ENCODE results near the gene HHIP.
A peak's percentile ranks its signal among the peaks of the same experiment; 100 is the strongest.

Gene HHIP

DNA sequence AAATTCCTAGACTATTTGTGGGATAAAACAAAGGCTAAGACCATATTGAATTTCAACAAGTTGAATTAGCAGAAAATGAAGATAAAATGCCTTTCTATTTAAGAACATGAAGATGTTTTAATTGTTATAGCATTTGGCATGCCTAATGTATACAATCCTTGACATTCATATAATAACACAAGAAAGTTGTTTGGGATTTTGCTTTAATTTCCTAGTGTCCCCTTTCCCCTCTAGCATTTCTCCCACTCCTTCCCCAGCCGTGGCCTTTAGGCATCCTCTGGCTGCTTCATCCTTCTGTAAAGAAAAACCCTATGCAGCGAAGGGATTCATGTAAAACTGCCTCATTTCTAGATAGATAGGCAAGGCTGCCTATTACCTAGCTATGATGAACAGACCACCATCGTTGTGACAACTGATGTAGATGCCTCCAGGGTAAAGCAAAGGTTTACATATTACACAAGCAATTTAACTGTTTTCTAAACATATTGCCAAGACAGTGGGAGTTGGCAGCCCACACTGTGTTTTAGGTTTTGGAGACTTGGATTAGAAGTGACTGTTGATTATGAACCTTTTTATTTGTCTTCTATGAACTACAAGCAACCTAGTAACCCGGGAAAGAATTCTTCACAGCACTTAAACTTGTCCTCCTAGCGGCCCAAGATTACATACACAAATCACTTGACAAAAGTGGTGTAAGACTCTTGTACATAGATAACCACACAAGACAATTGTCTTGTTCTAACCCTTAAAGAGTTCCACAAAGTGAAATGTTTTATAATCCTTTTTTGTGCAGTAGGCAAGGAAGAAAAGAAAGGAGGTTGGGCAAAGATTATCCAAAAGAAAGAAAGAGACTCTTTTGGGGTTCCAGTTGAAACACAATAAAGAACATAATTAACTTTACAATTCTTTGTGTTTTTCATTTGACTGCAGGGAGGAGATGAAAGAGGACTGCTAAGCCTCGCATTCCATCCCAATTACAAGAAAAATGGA, 59.9 kb downstream of the HHIP start:
- DNase-seq (ENCODE audit: low read depth), result no peak

DNA sequence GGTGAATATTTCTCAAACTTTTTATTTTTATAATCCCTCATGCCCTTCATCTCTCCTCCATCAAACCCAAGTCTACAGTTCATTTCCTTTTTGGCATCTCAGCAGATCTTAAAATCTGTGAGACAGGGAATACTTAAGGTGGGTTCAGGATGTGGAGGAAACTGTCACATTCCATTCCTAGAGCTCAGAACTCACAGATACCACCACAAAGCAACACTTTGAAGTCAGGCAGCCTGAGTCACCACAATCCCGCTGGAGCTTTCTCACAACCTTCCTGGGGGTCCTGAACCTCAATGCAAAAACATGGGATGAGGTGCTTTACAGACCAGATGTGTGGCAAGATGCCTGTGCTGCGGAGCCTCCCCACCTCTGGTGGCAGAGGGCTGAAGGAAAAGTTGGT, 63.2 kb downstream of the HHIP start:
- DNase-seq (ENCODE audit: low read depth), result peak; percentile 70

DNA sequence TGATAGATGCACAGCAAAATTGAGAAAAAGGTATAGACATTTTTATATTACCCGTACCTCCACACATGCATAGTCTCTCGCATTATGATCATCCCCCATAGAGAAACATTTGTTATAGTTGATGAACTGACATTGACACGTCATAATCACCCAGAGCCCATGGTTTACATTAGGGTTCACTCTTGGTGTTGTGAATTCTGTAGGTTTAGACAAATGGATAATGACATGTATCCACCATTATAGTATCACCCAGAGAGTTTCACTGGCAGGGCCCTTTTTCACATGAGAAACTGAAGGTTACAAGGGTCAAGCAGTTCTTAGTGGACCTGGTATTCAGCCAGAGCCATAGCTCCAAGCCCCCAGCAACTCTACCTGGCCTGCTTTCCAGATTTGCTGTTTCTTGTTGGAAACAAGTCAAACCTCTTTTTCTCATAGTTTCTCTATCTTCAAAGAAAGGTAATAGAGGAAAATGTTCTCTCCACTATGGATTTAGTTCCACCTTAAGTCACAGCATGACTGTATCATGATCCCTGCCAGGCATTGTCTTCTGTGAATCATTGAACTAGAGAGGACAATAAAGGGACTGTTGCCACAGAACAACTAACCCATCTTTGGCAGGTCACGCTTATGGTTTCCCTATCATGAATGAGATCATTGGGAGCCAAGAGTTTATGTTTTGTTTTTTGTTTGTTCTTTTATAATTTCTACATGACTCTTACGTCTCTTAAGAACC, 64.0 kb downstream of the HHIP start:
- no peak for DNase-seq (ENCODE audit: low read depth)

DNA sequence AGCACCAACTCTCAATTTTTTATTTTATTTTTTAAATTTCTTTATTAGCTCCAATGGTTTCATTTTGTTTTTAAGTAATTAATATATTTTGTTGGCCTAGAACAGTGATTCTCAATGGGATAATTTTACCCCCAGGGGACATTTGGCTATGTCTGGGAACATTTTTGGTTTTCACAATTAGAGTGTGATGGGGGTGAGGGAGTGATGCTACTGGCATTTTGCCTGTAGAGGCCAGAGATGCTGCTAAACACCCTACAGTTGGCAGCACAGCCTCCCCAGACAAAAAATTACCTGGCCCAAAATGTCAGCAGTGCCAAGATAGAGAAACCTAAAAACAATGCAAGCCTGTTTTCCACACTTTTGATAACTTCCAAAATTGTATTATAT, 64.6 kb downstream of the HHIP start:
- DNase-seq (ENCODE audit: low read depth), result no peak

DNA sequence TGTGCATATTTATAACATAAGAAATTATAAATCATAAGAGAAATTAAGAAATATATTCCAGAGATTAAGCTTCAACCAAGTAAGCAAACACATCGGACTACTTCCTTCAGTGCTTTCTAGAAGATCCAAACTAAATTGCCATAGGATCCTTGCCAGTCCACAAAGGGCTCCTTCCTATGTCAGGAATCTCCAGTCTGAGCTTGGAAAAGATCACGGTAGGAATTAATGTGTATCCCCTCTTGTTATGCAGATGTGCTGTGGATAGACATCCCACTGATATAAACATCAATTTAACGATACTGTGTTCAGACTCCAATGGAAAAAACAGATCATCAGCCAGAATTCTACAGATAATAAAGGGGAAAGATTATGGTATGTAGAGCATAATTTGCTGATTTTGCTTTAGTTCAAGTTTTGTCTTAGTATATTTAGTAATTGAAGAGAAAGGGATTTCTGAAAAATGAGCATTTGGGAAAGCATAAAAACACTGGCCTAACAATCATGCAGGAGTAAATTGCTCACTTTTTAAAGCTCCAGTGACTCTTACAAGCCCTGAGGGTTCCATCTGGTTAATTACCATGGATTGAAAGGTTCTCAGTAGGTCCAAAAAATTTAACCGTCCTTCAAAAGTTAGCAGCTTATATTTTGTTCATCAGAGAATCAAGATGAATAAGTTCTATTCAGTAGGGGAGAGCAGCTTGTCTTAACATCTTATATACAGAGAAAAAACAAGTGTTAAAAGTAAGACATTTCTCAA, 65.9 kb downstream of the HHIP start:
- DNase-seq (ENCODE audit: low read depth), result no peak

DNA sequence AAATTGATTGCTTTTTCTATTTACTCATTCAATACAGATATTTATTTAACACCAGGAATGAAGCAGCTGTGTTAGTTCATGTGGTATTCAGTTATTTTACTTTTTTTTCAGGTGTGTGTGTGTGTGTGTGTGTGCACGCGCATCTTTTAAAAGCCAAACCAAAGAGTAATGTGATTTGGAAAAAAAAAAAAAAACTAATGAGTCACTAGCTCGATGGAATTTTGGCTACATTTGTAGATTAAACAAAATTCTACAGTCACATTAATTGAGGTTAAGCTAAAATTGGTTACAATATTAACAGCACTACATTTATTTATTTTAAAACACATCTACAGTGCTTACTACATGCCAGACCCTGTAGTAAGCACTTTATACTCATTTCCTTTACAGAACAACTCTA, 66.8 kb downstream of the HHIP start:
- no peak for DNase-seq (ENCODE audit: low read depth)

DNA sequence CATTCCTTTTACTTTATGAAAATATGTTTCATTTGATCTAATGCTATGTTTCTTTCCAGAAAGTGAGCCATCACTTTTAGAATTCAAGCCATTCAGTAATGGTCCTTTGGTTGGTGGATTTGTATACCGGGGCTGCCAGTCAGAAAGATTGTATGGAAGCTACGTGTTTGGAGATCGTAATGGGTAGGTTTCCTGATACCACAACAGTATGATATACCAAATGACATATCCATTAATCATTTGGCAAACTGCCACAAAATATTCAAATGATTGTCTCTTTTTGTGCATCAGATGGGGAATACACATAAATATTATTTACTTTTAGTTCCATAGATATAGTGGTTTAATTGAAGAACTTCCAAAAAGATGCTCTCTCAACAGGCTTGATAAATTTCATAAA, 68.2 kb downstream of the HHIP start:
- DNase-seq (ENCODE audit: low read depth), result no peak

DNA sequence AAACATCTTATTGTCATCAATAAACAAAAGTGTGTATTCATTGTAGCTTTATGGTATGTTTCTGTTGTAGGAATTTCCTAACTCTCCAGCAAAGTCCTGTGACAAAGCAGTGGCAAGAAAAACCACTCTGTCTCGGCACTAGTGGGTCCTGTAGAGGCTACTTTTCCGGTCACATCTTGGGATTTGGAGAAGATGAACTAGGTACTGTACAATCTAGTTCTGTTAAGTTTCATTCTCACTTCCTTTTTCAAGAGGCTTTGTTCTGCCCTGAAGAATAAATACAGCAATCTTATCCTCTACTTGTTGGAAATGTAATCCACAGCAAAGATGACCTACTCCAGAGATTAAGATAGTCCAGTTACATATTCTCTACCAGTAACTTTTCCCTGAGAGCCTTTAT, 69.3 kb downstream of the HHIP start:
- no peak for DNase-seq (ENCODE audit: low read depth)

DNA sequence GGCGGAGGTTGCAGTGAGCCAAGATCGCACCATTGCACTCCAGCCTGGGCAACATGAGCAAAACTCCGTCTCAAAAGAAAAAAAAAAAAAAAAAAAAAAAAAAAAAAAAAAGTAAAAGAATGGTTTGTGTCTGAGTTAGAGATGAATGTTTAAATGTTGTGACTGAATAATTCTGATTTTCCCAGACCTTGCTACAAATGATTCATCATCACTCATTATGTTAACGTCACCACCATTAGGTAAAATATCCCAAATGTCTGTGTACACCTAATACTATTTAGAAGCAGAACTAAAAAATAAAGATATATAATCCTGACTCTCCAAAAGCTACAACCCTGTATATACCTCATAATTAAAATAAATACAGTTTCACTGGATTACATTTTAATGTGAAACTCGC, 70.8 kb downstream of the HHIP start:
- DNase-seq (ENCODE audit: low read depth), result no peak

DNA sequence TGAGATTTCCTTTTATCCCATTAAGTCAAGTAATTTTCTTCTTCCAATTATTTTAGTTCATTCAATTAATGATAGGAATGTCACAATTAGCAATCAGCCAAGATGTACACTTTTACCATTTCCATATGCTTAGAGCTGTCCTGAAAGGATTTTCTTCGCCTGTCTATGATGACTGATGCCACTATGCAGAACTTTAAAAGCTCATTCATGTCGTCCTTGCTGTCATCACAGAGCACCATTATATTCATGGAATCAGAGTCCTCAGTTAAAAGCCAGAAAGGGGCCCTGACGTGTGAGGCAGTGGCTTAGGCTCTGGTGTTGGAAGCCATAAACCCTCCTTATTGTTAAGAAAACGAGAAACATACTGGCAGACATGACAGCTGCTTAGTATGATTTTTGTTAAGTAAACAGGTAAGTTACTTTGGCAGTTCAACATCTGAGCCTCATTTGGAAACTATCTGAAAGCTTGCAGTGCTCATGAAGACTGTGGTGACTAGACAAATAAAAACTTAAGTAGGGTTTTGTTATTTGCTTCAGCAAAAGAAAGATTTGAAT, 73.1 kb downstream of the HHIP start:
- DNase-seq (ENCODE audit: low read depth), result no peak

DNA sequence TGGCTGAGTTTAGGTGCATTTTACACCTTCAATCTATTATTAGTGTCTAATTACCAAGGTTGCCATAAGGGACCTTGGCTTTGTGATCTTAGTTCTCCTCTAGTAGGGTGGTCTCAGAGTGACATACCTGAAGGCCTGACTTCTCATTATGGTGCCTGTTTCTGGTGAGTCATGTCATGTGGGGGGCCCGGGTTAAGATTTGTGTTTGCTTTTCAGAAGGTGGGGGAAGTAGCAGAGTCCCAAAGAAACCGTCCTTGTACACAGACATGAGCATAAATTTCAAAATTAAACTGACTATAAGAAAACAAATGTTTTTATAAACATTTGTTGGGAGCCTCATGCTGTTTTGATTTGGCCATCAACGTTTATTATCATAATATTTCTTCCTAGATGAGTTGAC, 74.5 kb downstream of the HHIP start:
- DNase-seq (ENCODE audit: low read depth), result no peak

DNA sequence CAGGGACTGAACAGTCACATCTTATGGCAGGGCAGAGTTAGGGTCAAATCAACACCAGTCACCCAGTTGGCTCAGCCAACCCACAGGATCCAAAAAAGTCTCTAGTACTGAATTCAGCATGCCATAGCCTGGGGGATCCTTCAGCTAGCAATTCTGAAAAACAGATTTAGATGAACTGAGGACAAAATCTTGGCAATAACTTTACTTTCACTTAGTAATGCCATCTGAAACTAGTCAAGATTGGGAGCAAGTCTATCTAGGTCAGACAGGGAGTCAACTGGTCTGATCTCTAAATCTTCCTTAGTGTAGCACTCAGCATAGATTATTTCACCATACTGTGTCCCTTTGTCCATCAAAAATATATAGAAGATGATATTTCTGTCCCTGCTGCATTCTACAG, 76.0 kb downstream of the HHIP start:
- no peak for DNase-seq (ENCODE audit: low read depth)

DNA sequence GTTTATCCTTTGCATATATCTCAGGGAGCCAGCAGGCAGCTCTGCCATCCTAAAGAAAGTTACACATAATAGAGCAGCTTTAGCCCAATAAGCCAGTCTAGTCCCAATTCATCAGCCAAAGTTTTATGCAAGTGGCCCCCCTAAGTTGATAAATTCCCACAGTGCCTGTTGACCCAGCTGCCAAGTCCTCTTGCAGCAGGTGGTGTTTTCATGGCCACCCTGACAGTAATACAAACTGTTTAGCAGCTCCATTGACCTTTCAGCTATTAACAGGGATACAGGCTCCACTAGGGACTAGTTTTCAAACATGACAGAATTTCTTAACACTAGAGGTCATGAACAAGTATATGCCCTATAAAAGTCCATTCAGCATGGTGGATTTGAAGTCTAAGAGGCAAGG, 77.5 kb downstream of the HHIP start:
- no peak for DNase-seq (ENCODE audit: low read depth)

DNA sequence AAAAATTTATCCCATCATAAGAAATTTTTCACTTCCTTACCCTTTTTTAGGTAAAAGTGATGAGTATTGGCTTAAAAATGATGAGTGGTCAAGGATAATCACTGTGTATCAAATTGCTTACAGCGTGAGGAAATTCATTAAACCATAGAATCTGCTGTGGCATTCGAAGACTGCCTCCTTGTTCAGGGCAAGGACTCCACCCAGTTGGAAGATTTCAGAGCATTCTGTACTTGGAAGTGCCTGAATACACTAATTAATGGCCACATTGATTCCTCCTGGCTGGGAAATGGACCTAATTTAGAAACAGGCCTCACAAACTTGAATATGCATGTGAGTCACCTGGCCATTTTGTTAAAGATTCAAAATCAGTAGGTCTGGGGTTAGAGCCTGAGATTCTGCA, 83.2 kb downstream of the HHIP start:
- no peak for DNase-seq (ENCODE audit: low read depth)

DNA sequence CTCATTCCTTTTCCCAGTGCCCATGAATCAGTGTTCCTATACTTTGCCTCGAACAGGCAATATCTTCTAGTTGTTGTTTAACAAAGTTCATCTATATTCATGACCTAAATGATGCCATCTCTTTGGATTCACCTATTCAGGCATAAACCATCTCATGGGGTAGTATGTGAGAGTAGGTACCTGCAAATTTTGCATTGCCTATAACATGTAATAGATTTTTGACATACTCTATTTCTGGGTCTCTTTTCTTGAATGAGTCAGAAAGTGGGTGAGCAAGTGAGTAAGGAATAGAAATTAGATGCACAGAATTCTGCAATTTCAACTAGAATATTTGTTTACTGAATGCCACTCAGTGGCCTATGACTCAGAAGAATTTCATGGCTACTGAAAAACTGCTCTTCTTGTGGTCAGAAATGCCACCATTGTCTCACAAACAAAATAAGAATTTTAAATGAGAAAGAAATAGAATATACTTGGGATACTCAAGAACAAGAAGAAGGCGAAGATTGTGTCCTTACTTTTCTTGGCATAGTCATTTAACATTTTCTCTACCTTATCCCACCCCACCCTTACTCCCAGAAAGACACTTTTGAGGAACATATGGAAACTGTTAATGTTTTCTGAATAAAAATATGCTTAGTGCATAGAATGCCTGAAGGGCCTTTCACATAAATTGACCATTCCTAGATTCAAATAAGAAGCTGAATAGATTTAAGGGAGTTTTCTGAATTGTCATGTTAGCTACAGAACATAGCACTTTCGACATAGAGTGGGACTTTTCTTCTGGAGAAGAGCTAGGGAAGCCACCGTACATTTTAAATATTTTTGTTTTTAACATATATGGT, 86.8 kb downstream of the HHIP start:
- no peak for DNase-seq (ENCODE audit: low read depth)

DNA sequence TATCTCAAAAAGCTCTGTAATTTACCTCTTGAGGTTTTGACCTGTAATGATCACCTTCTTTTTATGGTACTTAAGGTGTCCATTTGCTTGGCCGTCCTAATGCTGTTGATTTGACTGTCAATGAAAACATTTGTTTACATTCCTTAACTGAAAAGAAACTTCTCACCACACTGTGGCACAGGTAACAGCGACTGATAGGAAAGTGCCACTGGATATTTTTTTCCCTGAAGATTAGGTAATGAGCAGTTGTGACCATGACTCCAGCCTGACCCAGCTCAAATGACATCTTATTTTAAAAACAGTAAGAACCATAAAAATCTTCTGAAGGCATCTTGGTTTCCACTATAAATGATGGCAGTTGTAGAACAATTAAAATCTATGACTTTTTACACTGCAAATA, 87.6 kb downstream of the HHIP start:
- DNase-seq (ENCODE audit: low read depth), result no peak

DNA sequence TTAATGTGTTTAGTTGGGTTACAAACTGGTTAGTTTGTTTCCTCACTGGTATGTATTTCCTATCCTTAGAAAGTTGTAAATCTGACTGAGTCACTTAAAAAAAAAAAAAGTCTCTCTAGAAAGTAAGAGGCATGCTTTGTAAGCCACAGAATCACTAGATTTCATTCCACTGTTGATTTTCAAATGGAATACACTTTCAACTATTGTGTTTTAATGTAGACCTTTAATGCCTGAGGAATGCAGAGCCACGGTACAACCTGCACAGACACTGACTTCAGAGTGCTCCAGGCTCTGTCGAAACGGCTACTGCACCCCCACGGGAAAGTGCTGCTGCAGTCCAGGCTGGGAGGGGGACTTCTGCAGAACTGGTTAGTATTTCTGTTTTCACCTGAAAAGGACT, 88.6 kb downstream of the HHIP start:
- no peak for DNase-seq (ENCODE audit: low read depth)

DNA sequence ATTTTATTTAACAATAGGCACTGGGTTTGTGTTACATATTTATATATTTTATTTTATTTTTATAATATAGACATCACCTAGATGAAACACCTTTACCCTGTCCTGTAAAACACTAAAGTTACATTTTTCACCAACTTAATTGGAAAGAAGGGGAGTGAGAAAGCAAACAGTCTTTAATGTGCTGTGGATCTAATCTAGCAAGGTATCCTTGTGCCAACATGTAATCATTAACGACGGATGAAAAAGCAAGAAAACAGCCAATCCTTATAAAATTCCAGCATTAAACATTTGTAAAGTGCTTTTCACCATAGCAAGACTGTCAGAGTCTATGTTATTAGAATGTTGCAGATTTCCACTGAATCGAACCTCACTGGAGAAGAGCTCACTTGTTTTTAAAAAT, 92.7 kb downstream of the HHIP start:
- DNase-seq (ENCODE audit: low read depth), result no peak

DNA sequence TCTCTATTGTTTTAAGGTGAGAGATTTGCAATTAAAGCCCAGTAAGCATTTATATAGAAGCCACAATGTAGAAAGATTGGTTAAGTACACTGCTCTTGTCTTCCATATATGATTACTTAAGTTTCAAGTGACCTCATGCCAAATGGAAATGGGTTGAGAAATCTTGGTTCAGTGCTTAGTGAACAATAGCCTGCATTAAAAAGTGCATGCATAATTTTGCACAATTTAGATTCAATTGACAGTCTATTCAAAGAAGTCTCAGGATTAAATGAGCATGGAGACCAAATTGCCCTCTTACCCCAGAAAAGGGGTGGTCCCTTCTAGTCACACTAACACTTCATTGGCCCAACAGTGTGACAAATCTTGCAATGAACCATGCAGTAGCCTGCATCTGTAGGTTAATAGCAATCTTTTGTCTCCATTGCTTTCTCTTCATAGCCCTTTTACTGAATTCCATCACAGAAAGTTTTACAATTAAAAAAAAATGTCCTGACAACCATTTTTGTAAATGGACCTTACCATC, 93.6 kb downstream of the HHIP start:
- DNase-seq (ENCODE audit: low read depth), result no peak

DNA sequence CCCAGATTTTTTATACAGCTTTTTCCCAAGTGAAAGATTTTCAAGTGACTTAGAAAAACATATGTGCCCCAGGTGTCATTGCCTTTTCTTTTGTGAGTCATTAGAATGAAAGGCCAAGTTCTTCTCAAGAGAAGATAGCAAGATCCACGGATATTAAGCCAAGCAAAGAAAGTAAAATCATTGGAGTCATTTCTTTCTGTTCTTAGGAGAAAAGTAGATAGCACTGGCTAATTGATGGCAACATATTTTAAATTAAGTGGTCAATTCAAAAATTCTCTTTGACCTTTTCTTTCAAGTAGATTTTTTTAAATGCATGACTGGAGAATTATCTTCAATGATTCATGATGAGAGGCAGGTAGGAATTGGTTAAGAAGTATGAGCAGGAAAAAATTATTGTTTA, 94.4 kb downstream of the HHIP start:
- DNase-seq (ENCODE audit: low read depth), result no peak
